Osteoblast (primary cell): ENCODE data around the gene LRMDA. TPM values are rescaled to one million over a fixed set of nuclear protein-coding genes. Genes with fewer than 3 reads are reported as not detected.

Source experiments
- DNase-seq: peaks from one replicate; pipeline ENCODE4 v3.0.0; 2011; ENCODE audit warnings: low spot score, mixed read lengths; ENCODE audit not compliant: insufficient read length; ENCODE audit errors: missing footprints
- H2AFZ ChIP-seq: 2 replicates; pipeline ENCODE4 v1.6.0; 2011; ENCODE audit warnings: mild to moderate bottlenecking, low read length
- H3K27ac ChIP-seq: 2 replicates; pipeline ENCODE4 v1.5.1; 2011; ENCODE audit warnings: mild to moderate bottlenecking, low read depth, low read length, moderate library complexity
- H3K27me3 ChIP-seq: 2 replicates; pipeline ENCODE4 v1.6.0; 2012; ENCODE audit warnings: mild to moderate bottlenecking, control low read depth, inconsistent platforms, low read length, moderate library complexity; ENCODE audit not compliant: insufficient read depth
- H3K36me3 ChIP-seq: 2 replicates; pipeline ENCODE4 v1.5.1; 2011; ENCODE audit warnings: mild to moderate bottlenecking, low read length, control low read depth, moderate library complexity; ENCODE audit not compliant: insufficient read depth
- H3K4me1 ChIP-seq: 2 replicates; pipeline ENCODE4 v1.5.1; 2011; ENCODE audit warnings: mild to moderate bottlenecking, low read length, control low read depth, moderate library complexity; ENCODE audit not compliant: insufficient read depth
- H3K4me2 ChIP-seq: 2 replicates; pipeline ENCODE4 v1.6.0; 2011; ENCODE audit warnings: mild to moderate bottlenecking, low read length; ENCODE audit not compliant: insufficient read depth
- H3K4me3 ChIP-seq: fragments of 200-600 bp; sonication (generic); 3 replicates; pipeline ENCODE4 v1.5.1; 2012; ENCODE audit warnings: mild to moderate bottlenecking, low read length, inconsistent platforms; ENCODE audit not compliant: insufficient read depth
- H3K79me2 ChIP-seq: 2 replicates; pipeline ENCODE4 v1.6.0; 2012; ENCODE audit warnings: mild to moderate bottlenecking, low read length, control low read depth, inconsistent platforms; ENCODE audit not compliant: insufficient read depth
- H3K9me3 ChIP-seq: 2 replicates; pipeline ENCODE4 v1.5.1; 2011; ENCODE audit warnings: low read depth, low read length, control low read depth
- H4K20me1 ChIP-seq: 2 replicates; pipeline ENCODE4 v1.6.0; 2012; ENCODE audit warnings: mild to moderate bottlenecking, low read length, control low read depth; ENCODE audit not compliant: insufficient read depth
- total RNA-seq: library from RNA; depleted of rRNA; stranded (reverse); fragments of >200 nt; gene quantifications from 2 replicates; pipeline ENCODE4 v1.2.3, GENCODE V29; 2012
- TF ChIP-seq, protein P1 (sequence below): IDR thresholded peaks from 2 replicates; pipeline ENCODE4 v1.5.1; 2011; ENCODE audit warnings: mild to moderate bottlenecking, low read depth, low read length, moderate library complexity; ENCODE audit errors: extremely low read depth

LRMDA gene
- total RNA-seq, 1 donor, result 18.5 TPM

- Histone ChIP-seq H3K27me3 (no peaks in the 10 kb centered on the region), H2AFZ (peak overlapping the region; percentile 39), H3K9me3 (no peaks in the 10 kb centered on the region), H3K4me1 (peaks cover 17% of the 10 kb centered on the region), H3K36me3 (no peaks in the 10 kb centered on the region), H4K20me1 (no peaks in the 10 kb centered on the region), H3K27ac (peak overlapping the region; percentile 23), H3K4me3 (no peak overlapping the region), H3K79me2 (no peaks in the 10 kb centered on the region), H3K4me2 (peak overlapping the region; percentile 16)
- peak; percentile 78 for DNase-seq
- TF ChIP-seq, protein P1, sequence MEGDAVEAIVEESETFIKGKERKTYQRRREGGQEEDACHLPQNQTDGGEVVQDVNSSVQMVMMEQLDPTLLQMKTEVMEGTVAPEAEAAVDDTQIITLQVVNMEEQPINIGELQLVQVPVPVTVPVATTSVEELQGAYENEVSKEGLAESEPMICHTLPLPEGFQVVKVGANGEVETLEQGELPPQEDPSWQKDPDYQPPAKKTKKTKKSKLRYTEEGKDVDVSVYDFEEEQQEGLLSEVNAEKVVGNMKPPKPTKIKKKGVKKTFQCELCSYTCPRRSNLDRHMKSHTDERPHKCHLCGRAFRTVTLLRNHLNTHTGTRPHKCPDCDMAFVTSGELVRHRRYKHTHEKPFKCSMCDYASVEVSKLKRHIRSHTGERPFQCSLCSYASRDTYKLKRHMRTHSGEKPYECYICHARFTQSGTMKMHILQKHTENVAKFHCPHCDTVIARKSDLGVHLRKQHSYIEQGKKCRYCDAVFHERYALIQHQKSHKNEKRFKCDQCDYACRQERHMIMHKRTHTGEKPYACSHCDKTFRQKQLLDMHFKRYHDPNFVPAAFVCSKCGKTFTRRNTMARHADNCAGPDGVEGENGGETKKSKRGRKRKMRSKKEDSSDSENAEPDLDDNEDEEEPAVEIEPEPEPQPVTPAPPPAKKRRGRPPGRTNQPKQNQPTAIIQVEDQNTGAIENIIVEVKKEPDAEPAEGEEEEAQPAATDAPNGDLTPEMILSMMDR, result no peak
Measured at GRCh38 chr10:76382381-76382851, 951.0 kb downstream of the LRMDA start.

DNA sequence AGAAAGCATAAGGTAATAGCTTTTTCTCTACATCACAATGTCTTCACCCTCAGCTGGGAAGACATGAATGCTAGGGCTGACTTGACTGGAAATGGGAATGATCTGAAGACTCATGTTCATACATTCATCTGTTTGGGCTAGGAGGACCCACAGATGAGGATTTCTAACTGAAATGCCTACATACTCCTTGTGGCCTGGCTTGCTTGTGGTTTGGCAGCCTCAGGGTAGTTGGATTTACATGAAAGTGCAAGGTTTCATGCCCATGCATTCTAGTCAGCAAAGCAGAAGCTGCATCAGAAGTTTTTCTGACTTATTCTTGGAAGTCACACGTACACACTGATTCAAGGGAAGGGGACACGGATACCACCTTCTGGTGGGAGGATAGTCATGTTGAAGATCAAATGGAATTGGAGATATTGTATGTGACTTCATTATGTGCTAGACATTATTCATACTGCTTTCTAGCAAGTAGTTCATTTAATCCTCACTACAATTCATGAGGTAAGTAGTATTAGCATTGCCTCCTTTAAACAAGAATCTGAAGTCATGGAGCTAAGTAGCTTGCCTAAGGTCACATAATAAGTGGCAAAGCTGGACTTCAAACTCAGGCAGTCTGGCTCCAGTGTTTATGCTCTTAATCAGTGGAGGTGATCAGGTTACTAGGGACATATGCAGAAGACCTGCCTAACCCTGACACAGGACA, 957.0 kb downstream of the LRMDA start:
- no peak overlapping the region for H3K27ac ChIP-seq
- no peaks in the 10 kb centered on the region for H3K79me2 ChIP-seq
- peaks cover 11% of the 10 kb centered on the region for H3K4me1 ChIP-seq
- no peaks in the 10 kb centered on the region for H3K36me3 ChIP-seq
- no peaks in the 10 kb centered on the region for H3K27me3 ChIP-seq
- H3K9me3 ChIP-seq, result no peaks in the 10 kb centered on the region
- no peaks in the 10 kb centered on the region for H4K20me1 ChIP-seq
- peak; percentile 18 for DNase-seq
- H3K4me2 ChIP-seq, result no peak overlapping the region
- no peak overlapping the region for H3K4me3 ChIP-seq
- no peak overlapping the region for H2AFZ ChIP-seq
- TF ChIP-seq, protein P1, result no peak

- no peaks in the 10 kb centered on the region for H3K79me2 ChIP-seq
- no peaks in the 10 kb centered on the region for H3K36me3 ChIP-seq
- H4K20me1 ChIP-seq, result no peaks in the 10 kb centered on the region
- TF ChIP-seq, protein P1, result no peak
- no peaks in the 10 kb centered on the region for H3K9me3 ChIP-seq
- DNase-seq, result peak; percentile 13
- H3K27ac ChIP-seq, result peak overlapping the region; percentile 12
- H3K4me3 ChIP-seq, result no peak overlapping the region
- H2AFZ ChIP-seq, result no peak overlapping the region
- H3K4me2 ChIP-seq, result no peak overlapping the region
- H3K4me1 ChIP-seq, result peaks cover 49% of the 10 kb centered on the region
- H3K27me3 ChIP-seq, result no peaks in the 10 kb centered on the region
Measured at GRCh38 chr10:76393875-76394706, 962.7 kb downstream of the LRMDA start.

DNA sequence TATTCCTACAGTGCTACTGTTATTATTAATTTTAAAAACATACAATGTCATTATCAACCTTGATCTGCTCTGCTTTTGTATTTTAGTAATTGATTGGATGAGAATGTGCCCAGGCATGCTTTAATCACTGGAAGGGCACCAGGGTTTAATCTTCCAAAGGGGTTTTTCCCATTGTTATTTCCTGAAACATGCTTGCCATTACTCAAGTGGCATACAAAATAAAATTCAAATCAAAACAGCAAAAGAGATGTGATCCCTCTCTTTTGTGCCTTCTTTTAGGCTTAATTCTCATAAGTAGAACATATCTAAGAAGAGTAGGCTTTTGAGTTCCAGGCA, 963.3 kb downstream of the LRMDA start:
- H2AFZ ChIP-seq, result no peak overlapping the region
- peaks cover 54% of the 10 kb centered on the region for H3K4me1 ChIP-seq
- no peak overlapping the region for H3K4me3 ChIP-seq

More for the DNA sequence above, 963.3 kb downstream of the LRMDA start:
- Histone ChIP-seq H3K27me3 (no peaks in the 10 kb centered on the region), H3K27ac (peak overlapping the region; percentile 12), H3K4me2 (no peak overlapping the region), H3K79me2 (no peaks in the 10 kb centered on the region), H3K9me3 (no peaks in the 10 kb centered on the region), H4K20me1 (no peaks in the 10 kb centered on the region), H3K36me3 (no peaks in the 10 kb centered on the region)
- TF ChIP-seq, protein P1, result no peak
- DNase-seq, result no peak
